Activated naive CD8-positive, alpha-beta T cell treated with anti-CD3 and anti-CD28 coated beads, Interleukin-2, amount 50 U/mL, for 24 hours (primary cell): ENCODE measurements around the gene PNLIPRP2.

Experiments used
- ATAC-seq: fragments of 150-1000 bp; cut with Tn5 transposase; one replicate; pipeline ENCODE4 v1.10.0; 2021
- DNase-seq: peaks from one replicate; pipeline ENCODE4 v3.0.0; 2021
- H3K27ac Mint-ChIP-seq: one replicate; pipeline ENCODE4 v1.8.0; 2021; ENCODE audit warnings: mild to moderate bottlenecking, mixed read lengths
- H3K27me3 Mint-ChIP-seq: one replicate; pipeline ENCODE4 v1.8.0; 2021; ENCODE audit warnings: mixed read lengths
- H3K36me3 Mint-ChIP-seq: one replicate; pipeline ENCODE4 v1.8.0; 2021; ENCODE audit warnings: low read depth, mixed read lengths
- H3K4me1 Mint-ChIP-seq: one replicate; pipeline ENCODE4 v1.8.0; 2021; ENCODE audit warnings: mixed read lengths
- H3K4me3 Mint-ChIP-seq: one replicate; pipeline ENCODE4 v1.8.0; 2021; ENCODE audit warnings: mild to moderate bottlenecking, moderate library complexity, mixed read lengths
- H3K9me3 Mint-ChIP-seq: one replicate; pipeline ENCODE4 v1.8.0; 2021; ENCODE audit warnings: mixed read lengths

The PNLIPRP2 gene

DNA sequence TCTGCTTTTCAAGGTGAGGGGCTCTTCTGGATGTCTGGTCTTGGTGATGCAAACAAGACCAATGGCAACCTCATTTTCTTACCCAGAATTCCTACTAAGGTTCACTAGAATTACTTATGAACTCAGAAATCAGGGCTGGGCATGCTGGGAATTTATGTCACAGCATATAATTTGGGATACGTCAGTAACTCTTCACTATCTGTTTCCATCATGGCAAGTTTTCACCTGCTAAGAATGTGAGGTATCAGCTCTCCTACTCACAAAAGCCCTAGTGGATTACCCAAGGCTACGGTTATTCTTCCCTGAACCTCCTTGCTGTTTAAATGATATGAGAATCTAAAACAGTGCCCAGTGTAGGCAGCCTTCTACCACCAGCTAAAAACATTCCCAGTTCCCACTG is 53.1 kb downstream of the PNLIPRP2 start:
- DNase-seq: no peak
- Mint-ChIP-seq H3K27me3 (peaks cover 17% of the 10 kb centered on the region), H3K36me3 (no peaks in the 10 kb centered on the region), H3K27ac (no peak overlapping the region), H3K9me3 (no peaks in the 10 kb centered on the region), H3K4me1 (no peaks in the 10 kb centered on the region), H3K4me3 (no peak overlapping the region)
- no peak for ATAC-seq

DNA sequence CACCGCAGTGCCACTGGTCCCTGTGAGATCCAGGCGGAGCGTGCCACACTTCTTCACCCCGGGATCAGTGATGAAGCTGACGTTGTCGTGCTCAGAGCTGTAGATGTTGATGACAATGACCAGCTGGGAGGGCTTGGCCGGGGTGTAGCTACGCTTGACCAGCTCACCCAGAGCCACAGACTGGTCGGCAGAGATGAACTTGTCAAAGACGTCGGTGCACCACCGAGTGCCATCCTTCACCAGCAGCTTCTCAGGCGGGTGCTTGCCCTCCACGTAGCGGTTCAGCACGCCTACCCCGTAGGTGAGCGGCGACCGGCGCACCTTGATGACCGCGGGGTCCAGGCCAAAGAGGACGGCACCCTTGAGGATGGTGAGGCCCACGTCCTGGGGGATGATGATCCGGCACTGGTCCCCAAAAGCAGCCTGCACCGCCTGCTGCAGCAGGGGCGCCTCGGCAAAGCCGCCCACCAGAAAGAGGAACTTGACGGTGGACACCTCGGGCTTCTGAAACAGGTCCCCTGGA is 54.2 kb downstream of the PNLIPRP2 start:
- ATAC-seq: no peak
- Mint-ChIP-seq H3K9me3 (no peaks in the 10 kb centered on the region), H3K27ac (no peak overlapping the region), H3K36me3 (no peaks in the 10 kb centered on the region), H3K4me1 (no peaks in the 10 kb centered on the region), H3K4me3 (no peak overlapping the region), H3K27me3 (peaks cover 12% of the 10 kb centered on the region)
- DNase-seq: no peak

DNA sequence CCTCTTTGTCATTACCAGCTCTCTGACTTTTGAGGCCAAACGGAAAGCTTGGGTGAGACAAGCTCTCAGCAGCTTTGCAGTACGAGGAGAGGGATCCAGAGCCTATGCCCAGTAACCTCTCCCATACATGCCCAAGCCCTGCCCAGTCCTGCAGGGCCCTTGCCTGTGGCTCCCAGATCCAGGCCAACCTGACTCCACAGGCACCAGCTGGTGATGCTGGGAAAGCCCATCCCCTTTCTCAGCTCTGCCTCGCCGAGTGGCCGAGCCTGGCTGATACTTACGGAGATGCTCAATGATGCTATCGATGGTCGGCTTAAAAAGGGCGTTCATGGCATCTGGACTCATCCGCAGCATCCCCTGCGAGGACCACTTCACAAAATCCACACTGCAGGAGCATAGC is 55.4 kb downstream of the PNLIPRP2 start:
- Mint-ChIP-seq H3K4me1 (no peaks in the 10 kb centered on the region), H3K27me3 (peaks cover 4% of the 10 kb centered on the region), H3K36me3 (no peaks in the 10 kb centered on the region), H3K9me3 (no peaks in the 10 kb centered on the region), H3K27ac (no peak overlapping the region), H3K4me3 (no peak overlapping the region)
- DNase-seq (no peak), ATAC-seq (no peak)

DNA sequence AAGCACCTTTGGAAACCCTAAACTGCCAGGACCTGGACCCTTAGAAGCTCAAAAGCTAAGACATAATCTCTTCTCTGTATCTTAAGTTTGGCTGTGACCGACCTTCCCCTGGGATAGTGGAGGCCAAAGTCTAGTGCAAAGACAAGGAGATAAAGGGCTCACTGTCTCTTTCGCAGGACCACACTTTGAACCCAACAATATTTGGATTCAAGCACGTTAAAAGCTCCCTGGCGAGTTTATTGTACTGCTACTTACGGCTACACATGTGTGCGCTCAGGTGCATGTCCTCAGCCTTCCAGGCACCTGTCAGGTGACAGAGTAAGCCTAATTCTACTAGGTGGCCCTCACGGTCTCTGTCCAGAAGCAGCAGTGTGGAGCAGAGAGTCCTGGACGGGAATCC is 55.9 kb downstream of the PNLIPRP2 start:
- no peak overlapping the region for H3K4me3 Mint-ChIP-seq
- no peaks in the 10 kb centered on the region for H3K9me3 Mint-ChIP-seq
- DNase-seq (no peak), ATAC-seq (no peak)
- no peaks in the 10 kb centered on the region for H3K4me1 Mint-ChIP-seq
- no peaks in the 10 kb centered on the region for H3K36me3 Mint-ChIP-seq
- H3K27ac Mint-ChIP-seq: no peak overlapping the region
- peaks cover 4% of the 10 kb centered on the region for H3K27me3 Mint-ChIP-seq

DNA sequence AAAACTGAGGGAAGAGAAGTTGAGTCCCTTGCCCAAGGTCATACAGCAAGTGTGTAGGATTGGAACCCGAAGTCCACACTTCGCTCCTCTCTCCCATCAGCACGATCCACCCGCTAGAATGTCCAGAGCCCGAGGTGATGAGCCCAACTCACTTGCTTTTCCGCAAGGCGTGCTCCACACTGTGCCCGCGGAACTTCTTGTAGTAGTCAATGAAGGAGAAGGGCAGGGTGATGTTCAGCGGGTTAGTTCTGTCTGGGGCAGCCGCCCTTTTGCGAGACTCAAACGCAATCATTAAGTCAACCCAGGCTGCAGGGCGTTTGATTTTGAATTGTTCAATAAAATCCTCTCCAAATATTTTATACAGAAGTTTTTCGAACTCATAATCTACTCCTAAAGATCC is 58.6 kb downstream of the PNLIPRP2 start:
- no peaks in the 10 kb centered on the region for H3K9me3 Mint-ChIP-seq
- ATAC-seq (no peak), DNase-seq (no peak)
- H3K27ac Mint-ChIP-seq: no peak overlapping the region
- no peaks in the 10 kb centered on the region for H3K36me3 Mint-ChIP-seq
- H3K4me3 Mint-ChIP-seq: no peak overlapping the region
- peaks cover 5% of the 10 kb centered on the region for H3K27me3 Mint-ChIP-seq
- H3K4me1 Mint-ChIP-seq: peaks cover 1% of the 10 kb centered on the region

DNA sequence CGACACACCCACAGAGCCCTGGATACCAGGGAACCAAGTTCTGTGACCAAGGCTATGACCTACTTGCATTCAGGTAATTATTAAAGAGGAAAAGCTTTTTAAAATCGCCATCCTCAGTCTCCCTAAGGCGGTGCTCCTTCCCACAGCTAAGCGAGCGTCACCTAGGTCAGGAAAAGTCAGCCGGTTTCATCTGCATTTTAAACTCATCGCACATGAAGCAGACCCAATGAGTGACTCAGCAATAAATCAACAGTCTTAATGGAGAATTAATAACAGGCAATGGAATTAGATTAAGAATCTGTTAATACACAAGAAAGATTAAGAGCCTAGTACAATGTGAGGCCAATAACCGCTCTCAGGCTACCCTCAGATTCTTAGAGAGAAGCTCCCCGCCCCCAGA is 62.4 kb downstream of the PNLIPRP2 start:
- Mint-ChIP-seq H3K36me3 (no peaks in the 10 kb centered on the region), H3K4me1 (peaks cover 1% of the 10 kb centered on the region), H3K27ac (no peak overlapping the region), H3K27me3 (peaks cover 10% of the 10 kb centered on the region), H3K4me3 (no peak overlapping the region), H3K9me3 (no peaks in the 10 kb centered on the region)
- DNase-seq: no peak
- ATAC-seq: no peak

DNA sequence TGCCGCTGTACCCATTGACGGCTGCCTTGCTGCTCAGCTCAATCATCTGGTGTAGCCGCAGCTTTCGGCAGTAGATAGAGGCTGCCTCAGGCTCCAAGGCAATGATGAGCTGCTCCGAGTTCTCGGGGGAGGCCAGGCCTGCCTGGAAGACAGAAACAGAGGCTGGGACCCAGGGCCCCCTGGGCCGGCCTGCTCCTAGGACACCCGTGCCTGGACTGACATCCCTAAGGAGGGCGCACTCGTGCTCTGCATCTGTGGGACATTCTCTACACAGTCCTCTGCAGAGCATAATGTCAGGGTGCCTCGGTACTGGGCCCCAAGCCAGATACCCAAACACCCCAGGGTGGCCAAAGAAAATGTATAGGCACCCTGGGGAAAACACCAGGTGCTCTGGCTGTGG is 63.1 kb downstream of the PNLIPRP2 start:
- H3K9me3 Mint-ChIP-seq: no peaks in the 10 kb centered on the region
- ATAC-seq (peak; percentile 9), DNase-seq (no peak)
- no peak overlapping the region for H3K4me3 Mint-ChIP-seq
- H3K27ac Mint-ChIP-seq: no peak overlapping the region
- H3K27me3 Mint-ChIP-seq: peaks cover 10% of the 10 kb centered on the region
- peaks cover 1% of the 10 kb centered on the region for H3K4me1 Mint-ChIP-seq
- H3K36me3 Mint-ChIP-seq: no peaks in the 10 kb centered on the region

DNA sequence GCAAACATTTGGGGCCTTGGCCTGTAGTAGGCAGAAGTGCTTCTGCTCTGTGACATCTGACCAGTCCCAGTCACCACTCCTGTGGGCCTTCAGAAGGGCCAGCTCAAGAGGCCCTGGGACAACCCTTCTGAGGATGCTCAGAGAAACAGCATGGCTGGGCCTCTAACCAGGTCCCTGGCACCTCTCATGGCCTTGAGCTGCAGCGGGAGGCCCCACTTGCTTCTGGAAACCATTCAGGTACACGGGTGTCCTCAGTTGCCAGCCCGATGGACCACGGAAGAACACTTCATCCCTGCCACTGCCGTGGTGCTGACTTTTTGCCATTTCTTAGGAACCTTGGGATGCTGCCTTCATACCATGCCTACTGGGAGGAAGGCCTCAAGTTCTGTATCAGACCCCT is 64.0 kb downstream of the PNLIPRP2 start:
- H3K4me3 Mint-ChIP-seq: no peak overlapping the region

DNA sequence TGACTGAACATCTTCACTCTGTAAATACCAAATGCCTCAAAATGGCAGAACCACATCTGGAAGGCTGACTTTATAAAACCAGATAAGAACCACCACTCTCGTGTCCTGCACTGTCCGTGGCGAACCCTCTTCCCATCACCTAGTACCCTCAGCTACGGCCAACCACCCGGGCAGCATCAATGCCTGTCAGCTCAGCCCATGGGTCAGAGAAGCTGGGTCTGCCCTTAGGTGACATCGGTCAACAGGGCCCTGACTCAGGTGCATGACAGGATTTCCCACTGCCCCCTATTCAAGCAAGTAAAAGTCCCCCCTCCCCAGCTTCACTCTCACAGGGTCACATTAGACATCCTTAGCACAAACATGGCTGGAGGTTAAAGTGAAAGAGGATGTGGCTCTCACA is 65.1 kb downstream of the PNLIPRP2 start:
- ATAC-seq (no peak), DNase-seq (no peak)
- peaks cover 14% of the 10 kb centered on the region for H3K27me3 Mint-ChIP-seq

More for the DNA sequence above, 64.0 kb downstream of the PNLIPRP2 start:
- no peak overlapping the region for H3K27ac Mint-ChIP-seq
- no peaks in the 10 kb centered on the region for H3K36me3 Mint-ChIP-seq
- H3K9me3 Mint-ChIP-seq: no peaks in the 10 kb centered on the region
- H3K4me1 Mint-ChIP-seq: peaks cover 1% of the 10 kb centered on the region
- H3K27me3 Mint-ChIP-seq: peaks cover 14% of the 10 kb centered on the region
- DNase-seq (no peak), ATAC-seq (no peak)

DNA sequence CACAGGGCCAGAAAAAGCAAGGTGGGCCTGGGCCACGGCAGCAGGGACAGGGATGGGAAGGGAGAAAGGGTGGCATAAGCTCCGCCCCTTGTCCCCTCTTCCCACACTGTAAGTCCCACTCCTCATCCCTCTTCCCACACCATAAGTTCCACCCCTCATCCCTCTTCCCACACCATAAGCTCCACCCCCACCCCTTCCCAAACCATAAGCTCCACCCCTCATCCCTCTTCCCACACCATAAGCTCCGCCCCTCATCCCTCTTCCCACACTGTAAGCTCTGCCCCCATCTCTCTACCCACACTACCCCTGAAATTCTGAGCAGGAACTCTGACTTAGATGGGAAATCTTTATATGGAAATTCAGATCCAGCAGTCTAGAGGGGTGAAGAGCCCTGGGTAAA is 65.9 kb downstream of the PNLIPRP2 start:
- Mint-ChIP-seq H3K4me1 (peaks cover 1% of the 10 kb centered on the region), H3K27me3 (peaks cover 16% of the 10 kb centered on the region), H3K36me3 (no peaks in the 10 kb centered on the region), H3K9me3 (no peaks in the 10 kb centered on the region), H3K27ac (no peak overlapping the region), H3K4me3 (no peak overlapping the region)
- DNase-seq: no peak
- ATAC-seq: no peak

More for the DNA sequence above, 65.1 kb downstream of the PNLIPRP2 start:
- no peak overlapping the region for H3K4me3 Mint-ChIP-seq
- no peaks in the 10 kb centered on the region for H3K9me3 Mint-ChIP-seq
- H3K36me3 Mint-ChIP-seq: no peaks in the 10 kb centered on the region
- no peak overlapping the region for H3K27ac Mint-ChIP-seq
- peaks cover 1% of the 10 kb centered on the region for H3K4me1 Mint-ChIP-seq

DNA sequence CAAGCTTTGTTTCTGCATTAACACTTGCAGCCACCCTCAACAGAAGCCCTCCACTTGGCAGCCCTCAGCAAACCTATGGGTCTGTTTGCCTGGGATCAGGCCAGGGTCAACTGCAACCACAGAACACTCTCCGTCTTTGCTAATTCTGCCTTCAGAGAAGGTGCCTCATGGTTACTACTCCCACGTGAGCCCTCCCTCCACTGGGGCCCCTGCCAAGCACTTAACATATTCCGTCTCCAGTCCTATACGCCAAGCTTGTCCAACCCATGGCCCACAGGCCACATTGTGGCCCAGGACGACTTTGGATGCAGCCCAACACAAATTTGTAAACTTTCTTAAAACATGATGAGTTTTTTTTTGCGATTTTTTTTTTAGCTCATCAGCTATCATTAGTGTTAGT is 66.9 kb downstream of the PNLIPRP2 start:
- Mint-ChIP-seq H3K36me3 (no peaks in the 10 kb centered on the region), H3K9me3 (no peaks in the 10 kb centered on the region), H3K27me3 (peaks cover 16% of the 10 kb centered on the region), H3K4me3 (no peak overlapping the region), H3K4me1 (no peaks in the 10 kb centered on the region), H3K27ac (no peak overlapping the region)
- ATAC-seq: no peak
- DNase-seq: no peak

DNA sequence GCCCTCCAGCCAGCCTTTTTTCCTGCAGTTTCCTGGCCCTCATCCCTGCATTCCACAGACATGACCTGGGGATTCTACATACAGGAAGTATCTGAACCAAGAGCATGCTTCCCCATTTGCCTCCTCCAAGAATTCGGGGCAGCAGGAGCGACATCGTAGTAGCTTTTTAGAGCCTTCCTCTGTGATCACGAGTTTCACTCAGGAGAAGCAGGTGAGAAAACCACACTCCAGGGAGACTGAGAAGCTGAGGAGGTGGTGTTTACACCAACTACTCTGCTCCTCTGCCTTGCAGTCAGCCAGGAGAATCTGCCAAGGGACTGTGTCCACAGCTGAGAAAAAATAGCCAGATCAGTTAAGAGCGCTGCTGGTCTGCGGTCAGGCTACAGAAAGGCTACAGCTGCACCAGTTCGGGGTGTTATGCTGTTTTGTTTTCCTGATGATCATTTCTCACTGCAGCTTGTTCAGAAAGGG is 67.5 kb downstream of the PNLIPRP2 start:
- H3K4me1 Mint-ChIP-seq: no peaks in the 10 kb centered on the region
- ATAC-seq: no peak
- no peaks in the 10 kb centered on the region for H3K36me3 Mint-ChIP-seq
- no peaks in the 10 kb centered on the region for H3K9me3 Mint-ChIP-seq
- no peak overlapping the region for H3K27ac Mint-ChIP-seq
- no peak overlapping the region for H3K4me3 Mint-ChIP-seq
- H3K27me3 Mint-ChIP-seq: peaks cover 16% of the 10 kb centered on the region
- DNase-seq: no peak

DNA sequence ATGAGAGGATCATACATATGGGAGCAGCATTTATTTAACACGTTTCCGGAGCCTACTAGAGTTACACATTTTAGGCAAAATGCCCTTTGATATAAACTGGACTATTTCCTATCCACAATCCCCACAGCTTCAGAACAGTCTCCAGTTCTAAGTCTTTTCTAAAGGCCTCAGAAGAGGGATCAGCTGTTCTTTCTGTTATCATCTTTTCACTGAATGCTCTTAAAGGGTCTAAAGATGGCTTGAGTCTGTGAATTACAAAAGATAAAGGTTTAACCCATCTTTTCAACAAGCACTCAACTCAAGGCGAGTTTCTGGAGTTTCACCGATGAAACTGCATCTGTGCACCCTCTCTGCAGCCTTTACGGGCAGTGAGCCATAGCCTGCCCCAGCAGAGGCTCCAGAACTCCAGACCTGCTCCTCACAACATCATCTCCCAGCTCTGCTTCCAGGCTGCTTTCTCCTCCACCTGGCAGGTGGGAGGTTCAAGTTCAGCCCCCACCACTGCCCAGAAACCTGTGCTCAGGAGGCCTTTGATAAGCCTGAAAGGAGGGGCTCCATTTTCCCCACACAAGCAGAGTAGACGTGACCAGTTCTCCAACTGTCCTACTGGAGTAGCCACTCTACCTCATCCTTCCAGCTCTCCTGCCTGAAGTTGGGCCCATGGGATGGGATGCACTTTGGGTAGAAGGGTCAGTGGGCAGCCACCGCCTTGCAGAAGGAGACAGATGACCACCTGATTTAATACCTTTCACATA is 68.2 kb downstream of the PNLIPRP2 start:
- peaks cover 18% of the 10 kb centered on the region for H3K27me3 Mint-ChIP-seq
- H3K4me3 Mint-ChIP-seq: no peak overlapping the region
- H3K9me3 Mint-ChIP-seq: no peaks in the 10 kb centered on the region
- no peaks in the 10 kb centered on the region for H3K4me1 Mint-ChIP-seq
- no peaks in the 10 kb centered on the region for H3K36me3 Mint-ChIP-seq
- DNase-seq (no peak), ATAC-seq (no peak)
- H3K27ac Mint-ChIP-seq: no peak overlapping the region

DNA sequence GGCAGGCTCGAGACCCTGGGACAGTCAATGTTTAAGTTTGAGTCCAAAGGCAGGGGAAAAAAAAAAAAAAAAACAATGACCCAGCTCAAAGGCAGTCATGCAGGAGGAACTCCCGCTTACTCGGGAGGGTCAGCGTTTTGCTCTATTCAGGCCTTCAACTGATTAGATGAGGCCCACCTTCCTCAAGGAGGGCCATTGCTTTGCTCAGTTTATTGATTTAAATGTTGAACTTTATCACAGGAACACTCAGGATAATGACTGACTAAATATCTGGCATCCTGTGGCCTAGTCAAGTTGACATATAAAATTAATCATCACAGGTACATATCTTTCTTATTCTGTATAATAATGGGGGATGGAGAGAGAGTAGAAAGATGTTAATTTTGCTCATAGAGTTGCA is 69.0 kb downstream of the PNLIPRP2 start:
- no peak overlapping the region for H3K27ac Mint-ChIP-seq
- no peaks in the 10 kb centered on the region for H3K36me3 Mint-ChIP-seq
- ATAC-seq: no peak
- peaks cover 21% of the 10 kb centered on the region for H3K27me3 Mint-ChIP-seq
- H3K4me1 Mint-ChIP-seq: no peaks in the 10 kb centered on the region
- H3K9me3 Mint-ChIP-seq: no peaks in the 10 kb centered on the region
- H3K4me3 Mint-ChIP-seq: no peak overlapping the region
- DNase-seq: no peak

DNA sequence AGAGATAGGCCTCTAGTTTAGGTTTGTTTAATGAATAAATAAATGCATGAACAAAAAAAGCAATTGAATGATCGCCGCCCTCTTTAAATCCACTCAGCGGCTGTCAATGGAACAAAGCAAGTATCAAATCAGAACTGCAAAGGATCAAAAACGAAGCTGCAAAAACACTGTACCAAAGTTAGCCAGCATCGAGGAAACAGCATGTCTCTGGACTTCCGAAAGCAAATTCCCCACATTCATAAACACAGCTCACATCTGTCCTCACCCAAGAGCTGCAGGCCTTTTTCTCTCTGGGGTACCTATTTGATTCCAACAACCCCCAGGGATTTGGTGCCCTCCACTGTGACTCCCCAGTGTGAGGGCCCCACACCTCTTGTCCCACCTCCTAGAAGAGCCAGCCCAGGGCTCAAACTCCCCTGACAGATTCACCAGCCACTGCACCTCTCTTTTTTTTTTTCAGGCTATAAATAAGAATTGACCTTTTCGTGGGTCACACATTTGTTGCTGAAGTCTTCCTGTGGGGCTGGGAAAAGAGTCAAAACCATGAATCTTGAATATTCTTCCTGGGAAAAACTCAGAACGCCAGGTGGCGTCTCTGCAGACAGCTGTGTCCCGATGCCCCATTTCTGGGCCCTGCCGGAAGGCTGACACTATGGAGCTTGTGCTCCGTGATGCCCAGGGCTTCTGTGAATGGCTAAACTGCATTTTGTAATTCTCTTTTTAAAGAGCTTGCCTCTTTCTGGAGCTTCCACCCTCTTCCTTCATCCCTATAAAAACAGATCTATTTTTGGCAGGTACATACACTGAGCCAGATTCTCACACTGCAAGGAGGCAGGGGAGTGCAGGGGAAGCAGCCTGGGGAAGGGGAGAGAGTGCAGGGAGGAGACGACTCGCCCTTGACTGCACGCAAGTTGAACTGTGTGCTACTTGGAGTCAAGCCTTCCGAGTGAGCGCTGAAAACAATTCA is 69.9 kb downstream of the PNLIPRP2 start:
- no peak for ATAC-seq
- DNase-seq: no peak
- Mint-ChIP-seq H3K36me3 (no peaks in the 10 kb centered on the region), H3K27ac (no peak overlapping the region), H3K27me3 (peaks cover 25% of the 10 kb centered on the region), H3K4me3 (no peak overlapping the region), H3K4me1 (no peaks in the 10 kb centered on the region), H3K9me3 (no peaks in the 10 kb centered on the region)
